Psoas muscle (tissue), 8 donors: ENCODE results near the gene PGM1. TPM values are rescaled to one million over a fixed set of nuclear protein-coding genes. Genes with fewer than 3 reads are reported as not detected.

Source experiments
- ATAC-seq, 4 donors: fragments of 200-7000 bp; cut with Tn5 transposase; one replicate each; pipeline ENCODE4 v1.9.1; 2020; ENCODE audit warnings: moderate library complexity in 3 of 4, mild to moderate bottlenecking in 2 of 4
- DNase-seq, 2 donors: peaks; one replicate each; pipeline ENCODE4 v3.0.0-alpha.2; 2020
- H3K27ac ChIP-seq: fragments of 200-600 bp; one replicate; pipeline ENCODE4 v1.8.0; 2022
- H3K27me3 ChIP-seq, 3 donors: fragments of 200-600 bp in 1 of 3; one replicate each; pipeline versions ENCODE4 v1.6.1 to v1.8.0; 2013 to 2022; ENCODE audit warnings: low read length in 2 of 3, mild to moderate bottlenecking in 2 of 3, moderate library complexity in 1 of 3; ENCODE audit not compliant: insufficient read depth in 3 of 3
- H3K36me3 ChIP-seq, 2 donors: fragments of 200-600 bp in 1 of 2; one replicate each; pipeline versions ENCODE4 v1.6.1 to v1.8.0; 2013 to 2022; ENCODE audit warnings: low read depth in 1 of 2, mild to moderate bottlenecking in 1 of 2, moderate library complexity in 1 of 2; ENCODE audit not compliant: insufficient read depth in 1 of 2
- H3K4me1 ChIP-seq: fragments of 200-600 bp; one replicate; pipeline ENCODE4 v1.8.0; 2022
- H3K4me3 ChIP-seq: fragments of 200-600 bp; one replicate; pipeline ENCODE4 v1.8.0; 2022; ENCODE audit warnings: mild to moderate bottlenecking
- H3K9me3 ChIP-seq: fragments of 200-600 bp; one replicate; pipeline ENCODE4 v1.8.0; 2022
- CTCF ChIP-seq: fragments of 200-600 bp; IDR thresholded peaks from one replicate; pipeline ENCODE4 v1.8.0; 2022; ENCODE audit warnings: antibody characterized with exemption
- WGBS, 3 donors: extraction: QIAGEN DNeasy Blood & Tissue Kit; methylation state at CpG; one replicate each; pipeline versions ENCODE4 v1.1.6 to v1.1.7; 2013; 5-methylcytosine and 5-hydroxymethylcytosine counted together
- intact Hi-C, 2 donors: fragments of 100-400 bp; cut with DNase I; formaldehyde crosslinking; loops; one replicate each; pipeline versions ENCODE4 v1.11.0 to v1.14.2; 2022
- polyA plus RNA-seq, 3 donors: library from polyadenylated mRNA; stranded (reverse); fragments of 200-250 nt; gene quantifications; one replicate each; pipeline ENCODE4 v1.2.3, GENCODE V29; 2013
- total RNA-seq, 4 donors: library from RNA; stranded (reverse); fragmentation: NEBNext Ultra II Directional in 2 of 4; extraction: Animal tissue kit (Norgen Biotek cat#: 25700) in 2 of 4; gene quantifications; one replicate each; pipeline versions ENCODE4 v1.2.1 to v1.2.4, GENCODE V29; 2021 to 2023
- donor health status: healthy with polysubstance abuse.
- donor health status: DM: no; HTN: no; CAD: no; lungs with moderate emphysema.
- donor health status: Bipolar disorder and iron deficiency.
- donor health status: healthy.
- donor health status: DM: yes; HTN: yes; CAD: no.
- donor health status: DM: no; HTN: no; CAD: no.
- donor health status: DM: no; HTN: no; CAD: no.
- donor health status: DM: yes; HTN: yes; CAD: no.

PGM1 gene
- total and polyA plus RNA-seq, 7 donors: 59.6 to 543 (median 364) TPM

- H3K27ac ChIP-seq: peak overlapping the region; percentile 98
- intact Hi-C loops: loop anchor here in 1 of 2 donors (10.0 kb wide), 1 partner anchor 445 kb away; no protein-coding TSS in a partner anchor
- TF ChIP-seq CTCF: no peak
- no peaks in the 10 kb centered on the region for H3K9me3 ChIP-seq
- H3K4me1 ChIP-seq: peaks cover 58% of the 10 kb centered on the region
- no peak for DNase-seq
- H3K36me3 ChIP-seq: peaks cover 0 to 15% of the 10 kb centered on the region in 2 donors
- H3K4me3 ChIP-seq: no peak overlapping the region
- H3K27me3 ChIP-seq: no peaks in the 10 kb centered on the region
- 81 to 97% (median 89%) methylated on average over 5 of the region's 5 CpGs for WGBS, 3 donors
- no peak for ATAC-seq
These were observed 6.6 kb downstream of the PGM1 start for GRCh38 chr1:63599799-63600198.

- no peak for TF ChIP-seq CTCF
- Histone ChIP-seq H3K36me3 (peaks cover 0 to 14% of the 10 kb centered on the region in 2 donors), H3K9me3 (no peaks in the 10 kb centered on the region), H3K4me1 (peaks cover 58% of the 10 kb centered on the region), H3K27ac (peak overlapping the region; percentile 98), H3K27me3 (no peaks in the 10 kb centered on the region), H3K4me3 (no peak overlapping the region)
- DNase-seq (no peak), ATAC-seq (no peak)
- 39 to 73% (median 49%) methylated on average over 5 of the region's 5 CpGs for WGBS, 3 donors
- intact Hi-C loops: loop anchor here in 1 of 2 donors (10.0 kb wide), 1 partner anchor 445 kb away; no protein-coding TSS in a partner anchor
These were observed 7.0 kb downstream of the PGM1 start for GRCh38 chr1:63600248-63600647.

GRCh38 chr1:63601061-63601460, 7.8 kb downstream of the PGM1 start:
- ATAC-seq: no peak
- Histone ChIP-seq H3K36me3 (peaks cover 0 to 9% of the 10 kb centered on the region in 2 donors), H3K4me1 (peaks cover 66% of the 10 kb centered on the region), H3K27ac (peak overlapping the region; percentile 98), H3K27me3 (no peaks in the 10 kb centered on the region), H3K9me3 (no peaks in the 10 kb centered on the region), H3K4me3 (peak overlapping the region; percentile 42)
- TF ChIP-seq CTCF: no peak
- intact Hi-C loops: loop anchor here in 1 of 2 donors (10.0 kb wide), 1 partner anchor 444 kb away; no protein-coding TSS in a partner anchor
- no peak for DNase-seq
- 43 to 70% (median 45%) methylated on average over 3 of the region's 3 CpGs for WGBS, 3 donors

- Histone ChIP-seq H3K27me3 (no peaks in the 10 kb centered on the region), H3K9me3 (no peaks in the 10 kb centered on the region), H3K27ac (peak overlapping the region; percentile 98), H3K4me1 (peaks cover 70% of the 10 kb centered on the region), H3K4me3 (peak overlapping the region; percentile 42), H3K36me3 (peaks cover 0 to 9% of the 10 kb centered on the region in 2 donors)
- DNase-seq: no peak
- no peak for TF ChIP-seq CTCF
- 36 to 65% (median 44%) methylated on average over 4 of the region's 4 CpGs for WGBS, 3 donors
- intact Hi-C loops: loop anchor here in 1 of 2 donors (10.0 kb wide), 1 partner anchor 443 kb away; no protein-coding TSS in a partner anchor
- peak in 3 of 4 donors; percentile 24 to 38 (median 26) for ATAC-seq
These were observed 8.3 kb downstream of the PGM1 start for GRCh38 chr1:63601463-63601862.

- H3K27me3 ChIP-seq: no peaks in the 10 kb centered on the region
- peak in 2 of 4 donors; percentile 39 to 52 for ATAC-seq
- 20 to 48% (median 27%) methylated on average over 1 of the region's 1 CpG for WGBS, 3 donors
- H3K4me1 ChIP-seq: peaks cover 74% of the 10 kb centered on the region
- DNase-seq: no peak
- peak overlapping the region; percentile 42 for H3K4me3 ChIP-seq
- H3K27ac ChIP-seq: peak overlapping the region; percentile 98
- no peaks in the 10 kb centered on the region for H3K9me3 ChIP-seq
- H3K36me3 ChIP-seq: peaks cover 0 to 9% of the 10 kb centered on the region in 2 donors
- intact Hi-C loops: loop anchor here in 1 of 2 donors (10.0 kb wide), 1 partner anchor 443 kb away; no protein-coding TSS in a partner anchor
- no peak for TF ChIP-seq CTCF
These were observed 8.7 kb downstream of the PGM1 start for GRCh38 chr1:63601912-63602311.
